Superior temporal gyrus (tissue), 1 donor: ENCODE measurements around the gene ATP5F1C.
A peak's percentile ranks its signal among the peaks of the same experiment; 100 is the strongest.
"Not testable (repeated sequence)": the region's sequence is repeated elsewhere in the genome, so short reads cannot be mapped to it uniquely, and the experiment has no call there.

Experiments used
- DNase-seq: peaks from one replicate; pipeline ENCODE4 v3.0.0-alpha.2; 2016; ENCODE audit errors: extremely low spot score

ATP5F1C gene

GRCh38 chr10:7787857-7788638 is at the start of gene ATP5F1C, which contains the start of gene KIN:
Gene ATP5F1C, plus strand, starts transcription at chr10:7788177. Its CDS starts 31 bp downstream, at chr10:7788208.
Gene KIN, minus strand, starts transcription at chr10:7787993. Its CDS starts 60 bp downstream, at chr10:7787933.
- peak; percentile 97 for DNase-seq

- DNase-seq, result no peak
Observed at GRCh38 chr10:7738536-7739407, 49.2 kb upstream of the ATP5F1C start.

- no peak for DNase-seq
Observed at GRCh38 chr10:7744307-7744706, 43.7 kb upstream of the ATP5F1C start.

GRCh38 chr10:7748637-7749036 is 39.3 kb upstream of the ATP5F1C start:
- not testable (repeated sequence) for DNase-seq

GRCh38 chr10:7750222-7750621 is 37.8 kb upstream of the ATP5F1C start:
- DNase-seq, result no peak

GRCh38 chr10:7752251-7752650 is 35.7 kb upstream of the ATP5F1C start:
- no peak for DNase-seq

- no peak for DNase-seq
Observed at GRCh38 chr10:7755103-7755502, 32.9 kb upstream of the ATP5F1C start.

- peak; percentile 28 for DNase-seq
Observed at GRCh38 chr10:7756360-7756992, 31.5 kb upstream of the ATP5F1C start.

GRCh38 chr10:7763929-7764328 is 24.0 kb upstream of the ATP5F1C start:
- DNase-seq, result no peak

GRCh38 chr10:7766241-7766640 is 21.7 kb upstream of the ATP5F1C start:
- no peak for DNase-seq

- DNase-seq, result no peak
Observed at GRCh38 chr10:7767209-7767608, 20.8 kb upstream of the ATP5F1C start.

GRCh38 chr10:7768417-7768816 is 19.6 kb upstream of the ATP5F1C start:
- no peak for DNase-seq

- DNase-seq, result no peak
Observed at GRCh38 chr10:7773845-7774801, 13.9 kb upstream of the ATP5F1C start.

- no peak for DNase-seq
Observed at GRCh38 chr10:7776777-7777176, 11.2 kb upstream of the ATP5F1C start.

GRCh38 chr10:7782194-7782593 is 5.8 kb upstream of the ATP5F1C start:
- DNase-seq, result not testable (repeated sequence)

GRCh38 chr10:7786430-7786829 is 1.5 kb upstream of the ATP5F1C start:
- no peak for DNase-seq

GRCh38 chr10:7787150-7787856 is 674 bp upstream of the ATP5F1C start:
- no peak for DNase-seq

- DNase-seq, result no peak
Observed at GRCh38 chr10:7788639-7789286, 786 bp downstream of the ATP5F1C start.

GRCh38 chr10:7789390-7789789 is 1.4 kb downstream of the ATP5F1C start:
- DNase-seq, result no peak

GRCh38 chr10:7792541-7792940 is 4.6 kb downstream of the ATP5F1C start:
- DNase-seq, result peak; percentile 80
